ENCODE data around the gene WDR59.
"Not testable (repeated sequence)": the region's sequence is repeated elsewhere in the genome, so short reads cannot be mapped to it uniquely, and the experiment has no call there.

WDR59 gene

GRCh38 chr16:75002474-75002873 lies 17.6 kb upstream of the WDR59 start:
- Mint-ChIP-seq H3K4me3 (no peak overlapping the region), H3K4me1 (ENCODE audit: low read depth) (peaks cover 44% of the 10 kb centered on the region), H3K27me3 (peaks cover 21% of the 10 kb centered on the region), H3K27ac (no peak overlapping the region), H3K9me3 (no peaks in the 10 kb centered on the region), H3K36me3 (ENCODE audit: low read depth) (peaks cover 12% of the 10 kb centered on the region)
- intact Hi-C loops (cut with micrococcal nuclease) = no loop called here

- peaks cover 23% of the 10 kb centered on the region for H3K27me3 Mint-ChIP-seq
- no peaks in the 10 kb centered on the region for H3K9me3 Mint-ChIP-seq
- H3K4me1 Mint-ChIP-seq (ENCODE audit: low read depth) = peaks cover 44% of the 10 kb centered on the region
- peak overlapping the region; percentile 78 for H3K27ac Mint-ChIP-seq
- peaks cover 12% of the 10 kb centered on the region for H3K36me3 Mint-ChIP-seq (ENCODE audit: low read depth)
- H3K4me3 Mint-ChIP-seq = peak overlapping the region; percentile 85
- intact Hi-C loops (cut with micrococcal nuclease) = no loop called here
Observed at GRCh38 chr16:75000481-75001081, 15.7 kb upstream of the WDR59 start.

GRCh38 chr16:74999609-75000480 lies 14.9 kb upstream of the WDR59 start:
- Mint-ChIP-seq H3K36me3 (ENCODE audit: low read depth) (peaks cover 12% of the 10 kb centered on the region), H3K27ac (peak overlapping the region; percentile 78), H3K27me3 (peaks cover 23% of the 10 kb centered on the region), H3K4me3 (peak overlapping the region; percentile 85), H3K9me3 (no peaks in the 10 kb centered on the region), H3K4me1 (ENCODE audit: low read depth) (peaks cover 44% of the 10 kb centered on the region)
- intact Hi-C loops (cut with micrococcal nuclease) = no loop called here

- H3K4me1 Mint-ChIP-seq (ENCODE audit: low read depth) = peaks cover 44% of the 10 kb centered on the region
- H3K4me3 Mint-ChIP-seq = peak overlapping the region; percentile 85
- H3K27me3 Mint-ChIP-seq = peaks cover 23% of the 10 kb centered on the region
- intact Hi-C loops (cut with micrococcal nuclease) = no loop called here
- H3K9me3 Mint-ChIP-seq = no peaks in the 10 kb centered on the region
- peaks cover 12% of the 10 kb centered on the region for H3K36me3 Mint-ChIP-seq (ENCODE audit: low read depth)
- peak overlapping the region; percentile 78 for H3K27ac Mint-ChIP-seq
Observed at GRCh38 chr16:74999219-74999608, 14.3 kb upstream of the WDR59 start.

- Mint-ChIP-seq H3K36me3 (ENCODE audit: low read depth) (peaks cover 12% of the 10 kb centered on the region), H3K4me3 (peak within 1 kb of the TSS; percentile 85), H3K9me3 (no peaks in the 10 kb centered on the region), H3K4me1 (ENCODE audit: low read depth) (peaks cover 50% of the 10 kb centered on the region), H3K27ac (peak within 1 kb of the TSS; percentile 78), H3K27me3 (peaks cover 26% of the 10 kb centered on the region)
- intact Hi-C loops (cut with micrococcal nuclease) = loop anchor here (1.0 kb wide), 1 partner anchor 113 kb away; no protein-coding TSS in a partner anchor
Observed at GRCh38 chr16:74998481-74999218, 13.7 kb upstream of the WDR59 start, which contains the start of gene ZNRF1. Gene ZNRF1 (plus strand): TSS chr16:74999024. CDS start chr16:74999672, 648 bp downstream.

- Mint-ChIP-seq H3K4me3 (no peak overlapping the region), H3K27me3 (peaks cover 30% of the 10 kb centered on the region), H3K4me1 (ENCODE audit: low read depth) (peaks cover 40% of the 10 kb centered on the region), H3K27ac (no peak overlapping the region), H3K9me3 (no peaks in the 10 kb centered on the region), H3K36me3 (ENCODE audit: low read depth) (peaks cover 12% of the 10 kb centered on the region)
- intact Hi-C loops (cut with micrococcal nuclease) = no loop called here
Observed at GRCh38 chr16:74997042-74997491, 12.1 kb upstream of the WDR59 start.

GRCh38 chr16:74995986-74996385 lies 11.1 kb upstream of the WDR59 start:
- Mint-ChIP-seq H3K27me3 (peaks cover 28% of the 10 kb centered on the region), H3K4me3 (no peak overlapping the region), H3K9me3 (no peaks in the 10 kb centered on the region), H3K36me3 (ENCODE audit: low read depth) (peaks cover 12% of the 10 kb centered on the region), H3K27ac (no peak overlapping the region), H3K4me1 (ENCODE audit: low read depth) (peaks cover 29% of the 10 kb centered on the region)
- intact Hi-C loops (cut with micrococcal nuclease) = no loop called here

GRCh38 chr16:74991593-74992403 lies 6.9 kb upstream of the WDR59 start:
- Mint-ChIP-seq H3K9me3 (no peaks in the 10 kb centered on the region), H3K36me3 (ENCODE audit: low read depth) (no peaks in the 10 kb centered on the region), H3K4me1 (ENCODE audit: low read depth) (peaks cover 6% of the 10 kb centered on the region), H3K27ac (no peak overlapping the region), H3K27me3 (peaks cover 18% of the 10 kb centered on the region), H3K4me3 (no peak overlapping the region)
- intact Hi-C loops (cut with micrococcal nuclease) = no loop called here

- H3K9me3 Mint-ChIP-seq = no peaks in the 10 kb centered on the region
- intact Hi-C loops (cut with micrococcal nuclease) = no loop called here
- H3K4me1 Mint-ChIP-seq (ENCODE audit: low read depth) = peaks cover 6% of the 10 kb centered on the region
- no peaks in the 10 kb centered on the region for H3K36me3 Mint-ChIP-seq (ENCODE audit: low read depth)
- no peak overlapping the region for H3K4me3 Mint-ChIP-seq
- no peak overlapping the region for H3K27ac Mint-ChIP-seq
- H3K27me3 Mint-ChIP-seq = peaks cover 18% of the 10 kb centered on the region
Observed at GRCh38 chr16:74991268-74991592, 6.3 kb upstream of the WDR59 start.

- H3K27ac Mint-ChIP-seq = no peak overlapping the region
- H3K27me3 Mint-ChIP-seq = peaks cover 18% of the 10 kb centered on the region
- H3K36me3 Mint-ChIP-seq (ENCODE audit: low read depth) = no peaks in the 10 kb centered on the region
- intact Hi-C loops (cut with micrococcal nuclease) = no loop called here
- H3K4me1 Mint-ChIP-seq (ENCODE audit: low read depth) = peaks cover 6% of the 10 kb centered on the region
- no peak overlapping the region for H3K4me3 Mint-ChIP-seq
- H3K9me3 Mint-ChIP-seq = no peaks in the 10 kb centered on the region
Observed at GRCh38 chr16:74990832-74991231, 5.9 kb upstream of the WDR59 start.

GRCh38 chr16:74989864-74990263 lies 4.9 kb upstream of the WDR59 start:
- H3K4me1 Mint-ChIP-seq (ENCODE audit: low read depth); H3K27ac Mint-ChIP-seq; H3K9me3 Mint-ChIP-seq; H3K4me3 Mint-ChIP-seq; intact Hi-C loops (cut with micrococcal nuclease); H3K36me3 Mint-ChIP-seq (ENCODE audit: low read depth): not testable (repeated sequence)
- peaks cover 18% of the 10 kb centered on the region for H3K27me3 Mint-ChIP-seq

GRCh38 chr16:74987027-74987681 lies 2.2 kb upstream of the WDR59 start:
- Mint-ChIP-seq H3K27ac (no peak overlapping the region), H3K36me3 (ENCODE audit: low read depth) (no peaks in the 10 kb centered on the region), H3K4me3 (no peak overlapping the region), H3K4me1 (ENCODE audit: low read depth) (peaks cover 21% of the 10 kb centered on the region), H3K27me3 (peaks cover 10% of the 10 kb centered on the region), H3K9me3 (no peaks in the 10 kb centered on the region)
- intact Hi-C loops (cut with micrococcal nuclease) = no loop called here

GRCh38 chr16:74984194-74984528 lies 762 bp downstream of the WDR59 start:
- peaks cover 22% of the 10 kb centered on the region for H3K4me1 Mint-ChIP-seq (ENCODE audit: low read depth)
- no peaks in the 10 kb centered on the region for H3K27me3 Mint-ChIP-seq
- no peaks in the 10 kb centered on the region for H3K36me3 Mint-ChIP-seq (ENCODE audit: low read depth)
- H3K9me3 Mint-ChIP-seq = no peaks in the 10 kb centered on the region
- intact Hi-C loops (cut with micrococcal nuclease) = no loop called here
- peak overlapping the region; percentile 82 for H3K4me3 Mint-ChIP-seq
- H3K27ac Mint-ChIP-seq = peak overlapping the region; percentile 82
